H1 (cell line): ENCODE data around the gene SLC16A8.

Experiments
- ATF2 ChIP-seq: IDR thresholded peaks from 2 replicates; pipeline ENCODE4 v1.6.1; 2012; ENCODE audit warnings: low read length, inconsistent platforms
- CHD1 ChIP-seq: IDR thresholded peaks from 2 replicates; pipeline ENCODE4 v1.6.1; 2012; ENCODE audit warnings: low read depth, low read length, improper control_type of control experiment
- RXRA ChIP-seq: IDR thresholded peaks from 2 replicates; pipeline ENCODE4 v1.6.1; 2011; ENCODE audit warnings: low read depth, mild to moderate bottlenecking, low read length, moderate library complexity; ENCODE audit not compliant: insufficient read depth

GRCh38 chr22:38115423-38116205 lies 31.6 kb upstream of the SLC16A8 start:
- no peak for TF ChIP-seq RXRA
- TF ChIP-seq ATF2, result no peak
- TF ChIP-seq CHD1, result no peak
